ENCODE data around the gene ARID1B.

DNA sequence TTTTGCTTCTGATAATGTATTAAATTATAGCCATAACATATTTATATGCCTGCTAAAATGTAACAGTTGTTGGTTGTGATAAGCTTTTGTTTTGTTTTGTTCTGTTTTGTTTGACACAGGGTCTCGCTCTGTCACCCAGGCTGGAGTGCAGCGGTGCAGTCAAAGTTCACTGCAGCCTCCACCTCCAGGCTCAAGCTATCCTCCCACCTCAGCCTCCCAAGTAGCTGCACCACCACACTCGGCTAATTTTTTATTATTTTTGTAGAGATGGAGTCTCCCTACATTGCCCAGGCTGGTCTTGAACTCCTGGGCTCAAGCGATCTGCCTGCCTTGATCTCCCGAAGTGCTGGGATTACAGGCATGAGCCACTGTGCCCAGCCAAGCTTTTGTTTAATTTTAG lies 157.8 kb downstream of the ARID1B start:
- TF ChIP-seq, protein P1, sequence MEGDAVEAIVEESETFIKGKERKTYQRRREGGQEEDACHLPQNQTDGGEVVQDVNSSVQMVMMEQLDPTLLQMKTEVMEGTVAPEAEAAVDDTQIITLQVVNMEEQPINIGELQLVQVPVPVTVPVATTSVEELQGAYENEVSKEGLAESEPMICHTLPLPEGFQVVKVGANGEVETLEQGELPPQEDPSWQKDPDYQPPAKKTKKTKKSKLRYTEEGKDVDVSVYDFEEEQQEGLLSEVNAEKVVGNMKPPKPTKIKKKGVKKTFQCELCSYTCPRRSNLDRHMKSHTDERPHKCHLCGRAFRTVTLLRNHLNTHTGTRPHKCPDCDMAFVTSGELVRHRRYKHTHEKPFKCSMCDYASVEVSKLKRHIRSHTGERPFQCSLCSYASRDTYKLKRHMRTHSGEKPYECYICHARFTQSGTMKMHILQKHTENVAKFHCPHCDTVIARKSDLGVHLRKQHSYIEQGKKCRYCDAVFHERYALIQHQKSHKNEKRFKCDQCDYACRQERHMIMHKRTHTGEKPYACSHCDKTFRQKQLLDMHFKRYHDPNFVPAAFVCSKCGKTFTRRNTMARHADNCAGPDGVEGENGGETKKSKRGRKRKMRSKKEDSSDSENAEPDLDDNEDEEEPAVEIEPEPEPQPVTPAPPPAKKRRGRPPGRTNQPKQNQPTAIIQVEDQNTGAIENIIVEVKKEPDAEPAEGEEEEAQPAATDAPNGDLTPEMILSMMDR (IDR thresholded peaks at IDR 0.05) = no peak
- TF ChIP-seq, protein P2, sequence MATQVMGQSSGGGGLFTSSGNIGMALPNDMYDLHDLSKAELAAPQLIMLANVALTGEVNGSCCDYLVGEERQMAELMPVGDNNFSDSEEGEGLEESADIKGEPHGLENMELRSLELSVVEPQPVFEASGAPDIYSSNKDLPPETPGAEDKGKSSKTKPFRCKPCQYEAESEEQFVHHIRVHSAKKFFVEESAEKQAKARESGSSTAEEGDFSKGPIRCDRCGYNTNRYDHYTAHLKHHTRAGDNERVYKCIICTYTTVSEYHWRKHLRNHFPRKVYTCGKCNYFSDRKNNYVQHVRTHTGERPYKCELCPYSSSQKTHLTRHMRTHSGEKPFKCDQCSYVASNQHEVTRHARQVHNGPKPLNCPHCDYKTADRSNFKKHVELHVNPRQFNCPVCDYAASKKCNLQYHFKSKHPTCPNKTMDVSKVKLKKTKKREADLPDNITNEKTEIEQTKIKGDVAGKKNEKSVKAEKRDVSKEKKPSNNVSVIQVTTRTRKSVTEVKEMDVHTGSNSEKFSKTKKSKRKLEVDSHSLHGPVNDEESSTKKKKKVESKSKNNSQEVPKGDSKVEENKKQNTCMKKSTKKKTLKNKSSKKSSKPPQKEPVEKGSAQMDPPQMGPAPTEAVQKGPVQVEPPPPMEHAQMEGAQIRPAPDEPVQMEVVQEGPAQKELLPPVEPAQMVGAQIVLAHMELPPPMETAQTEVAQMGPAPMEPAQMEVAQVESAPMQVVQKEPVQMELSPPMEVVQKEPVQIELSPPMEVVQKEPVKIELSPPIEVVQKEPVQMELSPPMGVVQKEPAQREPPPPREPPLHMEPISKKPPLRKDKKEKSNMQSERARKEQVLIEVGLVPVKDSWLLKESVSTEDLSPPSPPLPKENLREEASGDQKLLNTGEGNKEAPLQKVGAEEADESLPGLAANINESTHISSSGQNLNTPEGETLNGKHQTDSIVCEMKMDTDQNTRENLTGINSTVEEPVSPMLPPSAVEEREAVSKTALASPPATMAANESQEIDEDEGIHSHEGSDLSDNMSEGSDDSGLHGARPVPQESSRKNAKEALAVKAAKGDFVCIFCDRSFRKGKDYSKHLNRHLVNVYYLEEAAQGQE (IDR thresholded peaks at IDR 0.05; ENCODE audit: insufficient read depth in 1 of 2, low read depth in 2 of 2, low read length in 1 of 2) = no peak
- TF ChIP-seq TCF7L2 (IDR thresholded peaks at IDR 0.05; ENCODE audit: low read depth, low read length) (no peak), SIN3A (IDR thresholded peaks at IDR 0.05; ENCODE audit: borderline replicate concordance, insufficient read depth, low read depth, low read length) (no peak), POLR2AphosphoS5 (IDR thresholded peaks at IDR 0.05; ENCODE audit: low read depth, low read length) (no peak)
